ENCODE results near the gene TGM3.

- no peak for TF ChIP-seq CTCF (IDR thresholded peaks at IDR 0.05)
- no peak for TF ChIP-seq ZFX (IDR thresholded peaks at IDR 0.05; ENCODE audit: borderline replicate concordance)
Measured at GRCh38 chr20:2363587-2363986, 67.8 kb downstream of the TGM3 start.
